ENCODE measurements around the gene TUBB4B. TPM values are rescaled to one million over a fixed set of nuclear protein-coding genes. Genes with fewer than 3 reads are reported as not detected.

The TUBB4B gene
- total RNA-seq, 8 experiments from 2014 or later: 57.6 to 372 (median 151) TPM

GRCh38 chr9:137215196-137215986 is 25.7 kb upstream of the TUBB4B start:
- H3K4me3 ChIP-seq: no peak overlapping the region
- no peak overlapping the region for H3K27ac ChIP-seq
- H3K4me1 ChIP-seq (replicated peaks in 1 of 2): peaks cover 0 to 3% of the 10 kb centered on the region in 2 donors
- no peak for ATAC-seq (replicated peaks in 6 of 8)
- WGBS, 10 experiments: 90 to 100% (median 95%) methylated on average over 1 to 10 of the region's 22 CpGs; no CpG with 5 or more reads in 6 of the 10 experiments
- in situ Hi-C loops (cut with MboI; ENCODE audit: low pct_unique_long_range_greater_than_20kb in 2 of 9, low sequenced_read_pairs in 9 of 9, unreplicated experiment in 9 of 9): no loop called here

- no CpG with 5 or more reads among the region's 30 CpGs for WGBS, 10 experiments
- in situ Hi-C loops (cut with MboI; ENCODE audit: low pct_unique_long_range_greater_than_20kb in 2 of 9, low sequenced_read_pairs in 9 of 9, unreplicated experiment in 9 of 9): no loop called here
Measured at GRCh38 chr9:137216188-137216965, 24.7 kb upstream of the TUBB4B start.

GRCh38 chr9:137217276-137218211 is 23.5 kb upstream of the TUBB4B start:
- Histone ChIP-seq H3K4me3 (no peak overlapping the region), H3K4me1 (replicated peaks in 1 of 2) (peaks cover 0 to 12% of the 10 kb centered on the region in 2 donors), H3K27ac (no peak overlapping the region)
- WGBS, 10 experiments: 50% methylated on average over 2 of the region's 36 CpGs; no CpG with 5 or more reads in 9 of the 10 experiments
- in situ Hi-C loops (cut with MboI; ENCODE audit: low pct_unique_long_range_greater_than_20kb in 2 of 9, low sequenced_read_pairs in 9 of 9, unreplicated experiment in 9 of 9): no loop called here
- peak in 7 of 8 experiments; percentile 9 to 88 (median 24) for ATAC-seq (replicated peaks in 6 of 8)

More at GRCh38 chr9:137216188-137216965, 24.7 kb upstream of the TUBB4B start:
- no peak overlapping the region for H3K27ac ChIP-seq
- no peak for ATAC-seq (replicated peaks in 6 of 8)
- peaks cover 0 to 6% of the 10 kb centered on the region in 2 donors for H3K4me1 ChIP-seq (replicated peaks in 1 of 2)
- no peak overlapping the region for H3K4me3 ChIP-seq

GRCh38 chr9:137218212-137218753 is 22.8 kb upstream of the TUBB4B start:
- 20 to 100% methylated on average over 1 to 2 of the region's 30 CpGs; no CpG with 5 or more reads in 8 of the 10 experiments for WGBS, 10 experiments
- peaks cover 0 to 15% of the 10 kb centered on the region in 2 donors for H3K4me1 ChIP-seq (replicated peaks in 1 of 2)
- no peak overlapping the region for H3K27ac ChIP-seq
- ATAC-seq (replicated peaks in 6 of 8): no peak
- H3K4me3 ChIP-seq: no peak overlapping the region
- in situ Hi-C loops (cut with MboI; ENCODE audit: low pct_unique_long_range_greater_than_20kb in 2 of 9, low sequenced_read_pairs in 9 of 9, unreplicated experiment in 9 of 9): no loop called here

- no peak overlapping the region for H3K27ac ChIP-seq
- WGBS, 10 experiments: 40 to 100% (median 83%) methylated on average over 1 to 5 of the region's 12 CpGs; no CpG with 5 or more reads in 5 of the 10 experiments
- no peak overlapping the region for H3K4me3 ChIP-seq
- no peak for ATAC-seq (replicated peaks in 6 of 8)
- in situ Hi-C loops (cut with MboI; ENCODE audit: low pct_unique_long_range_greater_than_20kb in 2 of 9, low sequenced_read_pairs in 9 of 9, unreplicated experiment in 9 of 9): no loop called here
- peaks cover 0 to 15% of the 10 kb centered on the region in 2 donors for H3K4me1 ChIP-seq (replicated peaks in 1 of 2)
Measured at GRCh38 chr9:137218754-137219271, 22.3 kb upstream of the TUBB4B start.

GRCh38 chr9:137219757-137220316 is 21.2 kb upstream of the TUBB4B start:
- 100% methylated on average over 1 to 4 of the region's 10 CpGs; no CpG with 5 or more reads in 7 of the 10 experiments for WGBS, 10 experiments

GRCh38 chr9:137220317-137221094 is 20.6 kb upstream of the TUBB4B start:
- H3K27ac ChIP-seq: no peak overlapping the region
- no peak for ATAC-seq (replicated peaks in 6 of 8)
- peaks cover 3 to 19% of the 10 kb centered on the region in 2 donors for H3K4me1 ChIP-seq (replicated peaks in 1 of 2)
- in situ Hi-C loops (cut with MboI; ENCODE audit: low pct_unique_long_range_greater_than_20kb in 2 of 9, low sequenced_read_pairs in 9 of 9, unreplicated experiment in 9 of 9): no loop called here
- H3K4me3 ChIP-seq: no peak overlapping the region
- WGBS, 10 experiments: 60 to 100% (median 86%) methylated on average over 1 to 6 of the region's 52 CpGs; no CpG with 5 or more reads in 6 of the 10 experiments

More at GRCh38 chr9:137219757-137220316, 21.2 kb upstream of the TUBB4B start:
- H3K4me1 ChIP-seq (replicated peaks in 1 of 2): peaks cover 3 to 19% of the 10 kb centered on the region in 2 donors
- H3K4me3 ChIP-seq: no peak overlapping the region
- in situ Hi-C loops (cut with MboI; ENCODE audit: low pct_unique_long_range_greater_than_20kb in 2 of 9, low sequenced_read_pairs in 9 of 9, unreplicated experiment in 9 of 9): no loop called here
- H3K27ac ChIP-seq: no peak overlapping the region
- ATAC-seq (replicated peaks in 6 of 8): no peak

GRCh38 chr9:137221095-137221505 is 20.0 kb upstream of the TUBB4B start:
- no peak overlapping the region for H3K27ac ChIP-seq
- ATAC-seq (replicated peaks in 6 of 8): no peak
- no CpG with 5 or more reads among the region's 14 CpGs for WGBS, 10 experiments
- H3K4me3 ChIP-seq: peak overlapping the region; percentile 59 to 88 (median 80)
- H3K4me1 ChIP-seq (replicated peaks in 1 of 2): peaks cover 3 to 19% of the 10 kb centered on the region in 2 donors
- in situ Hi-C loops (cut with MboI; ENCODE audit: low pct_unique_long_range_greater_than_20kb in 2 of 9, low sequenced_read_pairs in 9 of 9, unreplicated experiment in 9 of 9): no loop called here

GRCh38 chr9:137221506-137222111 is 19.5 kb upstream of the TUBB4B start:
- peak overlapping the region; percentile 59 to 88 (median 80) for H3K4me3 ChIP-seq
- in situ Hi-C loops (cut with MboI; ENCODE audit: low pct_unique_long_range_greater_than_20kb in 2 of 9, low sequenced_read_pairs in 9 of 9, unreplicated experiment in 9 of 9): no loop called here
- H3K4me1 ChIP-seq (replicated peaks in 1 of 2): peaks cover 3 to 19% of the 10 kb centered on the region in 2 donors
- peak overlapping the region; percentile 46 to 55 for H3K27ac ChIP-seq
- ATAC-seq (replicated peaks in 6 of 8): no peak
- no CpG with 5 or more reads among the region's 61 CpGs for WGBS, 10 experiments

GRCh38 chr9:137222190-137223077 is 18.7 kb upstream of the TUBB4B start, which contains the start of gene RNF208:
Gene RNF208 (minus strand): TSS chr9:137222240. CDS start chr9:137221212, 1,028 bp downstream.
- peak in 5 of 8 experiments; percentile 10 to 27 (median 20) for ATAC-seq (replicated peaks in 6 of 8)
- Histone ChIP-seq H3K4me3 (peak within 1 kb of the TSS; percentile 59 to 88 (median 80)), H3K27ac (peak within 1 kb of the TSS; percentile 46 to 55), H3K4me1 (replicated peaks in 1 of 2) (peaks cover 3 to 16% of the 10 kb centered on the region in 2 donors)
- in situ Hi-C loops (cut with MboI; ENCODE audit: low pct_unique_long_range_greater_than_20kb in 2 of 9, low sequenced_read_pairs in 9 of 9, unreplicated experiment in 9 of 9): no loop called here
- WGBS, 10 experiments: 28 to 37% methylated on average over 5 to 7 of the region's 88 CpGs; no CpG with 5 or more reads in 8 of the 10 experiments

All from motor neuron (in vitro differentiated cells).